ENCODE data around the gene SMG5.
"Not testable (repeated sequence)": the region's sequence is repeated elsewhere in the genome, so short reads cannot be mapped to it uniquely, and the experiment has no call there.

The SMG5 gene, protein sequence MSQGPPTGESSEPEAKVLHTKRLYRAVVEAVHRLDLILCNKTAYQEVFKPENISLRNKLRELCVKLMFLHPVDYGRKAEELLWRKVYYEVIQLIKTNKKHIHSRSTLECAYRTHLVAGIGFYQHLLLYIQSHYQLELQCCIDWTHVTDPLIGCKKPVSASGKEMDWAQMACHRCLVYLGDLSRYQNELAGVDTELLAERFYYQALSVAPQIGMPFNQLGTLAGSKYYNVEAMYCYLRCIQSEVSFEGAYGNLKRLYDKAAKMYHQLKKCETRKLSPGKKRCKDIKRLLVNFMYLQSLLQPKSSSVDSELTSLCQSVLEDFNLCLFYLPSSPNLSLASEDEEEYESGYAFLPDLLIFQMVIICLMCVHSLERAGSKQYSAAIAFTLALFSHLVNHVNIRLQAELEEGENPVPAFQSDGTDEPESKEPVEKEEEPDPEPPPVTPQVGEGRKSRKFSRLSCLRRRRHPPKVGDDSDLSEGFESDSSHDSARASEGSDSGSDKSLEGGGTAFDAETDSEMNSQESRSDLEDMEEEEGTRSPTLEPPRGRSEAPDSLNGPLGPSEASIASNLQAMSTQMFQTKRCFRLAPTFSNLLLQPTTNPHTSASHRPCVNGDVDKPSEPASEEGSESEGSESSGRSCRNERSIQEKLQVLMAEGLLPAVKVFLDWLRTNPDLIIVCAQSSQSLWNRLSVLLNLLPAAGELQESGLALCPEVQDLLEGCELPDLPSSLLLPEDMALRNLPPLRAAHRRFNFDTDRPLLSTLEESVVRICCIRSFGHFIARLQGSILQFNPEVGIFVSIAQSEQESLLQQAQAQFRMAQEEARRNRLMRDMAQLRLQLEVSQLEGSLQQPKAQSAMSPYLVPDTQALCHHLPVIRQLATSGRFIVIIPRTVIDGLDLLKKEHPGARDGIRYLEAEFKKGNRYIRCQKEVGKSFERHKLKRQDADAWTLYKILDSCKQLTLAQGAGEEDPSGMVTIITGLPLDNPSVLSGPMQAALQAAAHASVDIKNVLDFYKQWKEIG

DNA sequence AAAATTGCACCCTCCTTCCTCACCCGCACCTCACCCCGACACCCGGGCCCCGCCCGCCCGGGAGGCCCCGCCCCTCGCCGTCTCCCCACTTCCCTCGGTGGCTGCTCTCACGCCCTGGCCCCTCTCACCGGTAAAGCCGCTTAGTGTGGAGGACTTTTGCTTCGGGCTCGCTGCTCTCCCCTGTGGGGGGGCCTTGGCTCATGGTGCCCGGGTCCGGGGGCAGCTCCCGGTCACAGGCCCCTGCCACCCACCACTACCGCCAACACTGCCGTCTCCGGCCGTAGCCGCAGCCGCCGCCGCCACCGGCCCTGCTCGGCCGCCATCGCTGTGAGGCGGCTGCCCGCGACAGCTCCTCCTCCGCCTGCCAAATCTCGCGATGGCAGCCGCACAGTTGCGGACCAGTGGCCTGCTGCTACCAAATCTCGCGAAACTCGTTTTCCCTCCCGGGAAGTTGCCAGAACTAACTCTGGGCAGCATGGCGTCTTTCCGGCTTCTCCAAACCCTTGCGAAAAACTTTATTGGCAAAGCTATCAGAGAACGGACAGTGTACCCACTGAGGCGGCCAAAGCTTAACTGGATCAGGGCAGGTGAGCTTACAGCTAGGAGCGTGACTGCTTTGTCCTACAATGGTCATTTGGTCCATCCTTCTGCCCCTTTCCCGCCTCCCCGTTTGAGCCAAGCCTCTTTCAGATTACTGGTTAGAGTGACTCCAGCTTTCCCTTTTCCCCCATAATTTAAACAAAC lies at the start of gene SMG5:
Gene SMG5 (minus strand): TSS at position 347 of the 744 bp plus-strand sequence. CDS start 145 bp downstream, at position 202.
- DNase-seq: peak; percentile 99

DNA sequence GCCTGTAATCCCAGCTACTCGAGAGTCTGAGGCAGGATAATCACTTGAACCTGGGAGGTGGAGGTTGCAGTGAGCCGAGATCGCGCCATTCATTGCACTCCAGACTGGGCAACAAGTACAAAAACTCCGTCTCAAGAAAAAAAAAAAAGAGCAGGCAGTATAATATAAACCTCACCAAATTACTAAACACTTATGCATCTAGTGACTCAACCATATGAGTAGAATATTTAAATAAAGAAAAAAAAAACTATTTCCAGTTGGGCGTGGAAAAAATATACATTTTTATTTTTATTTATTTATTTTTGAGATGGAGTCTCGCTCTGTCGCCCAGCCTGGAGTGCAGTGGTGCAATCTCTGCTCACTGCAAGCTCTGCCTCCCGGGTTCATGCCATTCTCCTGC lies 40.6 kb upstream of the SMG5 start:
- DNase-seq: not testable (repeated sequence)

DNA sequence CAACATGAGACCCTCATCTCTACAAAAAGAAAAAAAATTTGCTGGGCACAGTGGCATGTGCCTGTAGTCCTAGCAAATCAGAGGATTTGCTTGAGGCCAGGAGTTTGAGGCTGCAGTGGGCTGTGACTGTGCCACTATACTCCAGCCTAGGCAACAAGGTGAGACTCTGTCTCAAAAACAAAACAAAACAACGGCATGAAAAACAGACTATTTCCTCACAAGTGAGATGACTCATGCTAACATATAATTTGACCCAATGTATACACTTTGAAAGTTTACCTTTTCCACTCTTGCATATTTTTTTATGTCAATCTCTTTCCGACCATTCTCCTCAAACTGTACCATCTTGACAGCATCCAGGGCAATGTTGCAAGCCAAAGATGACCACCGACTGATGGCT lies 37.9 kb upstream of the SMG5 start:
- DNase-seq: no peak

DNA sequence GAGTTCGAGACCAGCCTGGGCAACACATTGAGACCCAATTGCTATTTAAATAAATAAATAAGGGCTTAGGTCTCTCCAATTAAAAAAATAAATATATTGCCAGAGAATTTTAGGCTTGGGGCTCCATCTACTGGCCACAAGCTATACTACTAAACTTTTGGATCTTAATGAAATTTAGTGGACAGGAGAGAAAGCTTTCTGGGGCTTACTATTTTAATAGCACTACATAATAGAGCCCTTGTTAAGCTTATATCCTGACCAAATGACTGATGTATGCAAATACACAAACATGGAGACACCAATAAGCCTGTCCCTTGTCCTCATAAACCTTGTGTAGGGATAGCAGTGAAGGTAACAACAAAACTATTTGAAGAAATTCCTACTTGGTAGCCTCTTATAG lies 37.0 kb upstream of the SMG5 start:
- DNase-seq: peak; percentile 61

DNA sequence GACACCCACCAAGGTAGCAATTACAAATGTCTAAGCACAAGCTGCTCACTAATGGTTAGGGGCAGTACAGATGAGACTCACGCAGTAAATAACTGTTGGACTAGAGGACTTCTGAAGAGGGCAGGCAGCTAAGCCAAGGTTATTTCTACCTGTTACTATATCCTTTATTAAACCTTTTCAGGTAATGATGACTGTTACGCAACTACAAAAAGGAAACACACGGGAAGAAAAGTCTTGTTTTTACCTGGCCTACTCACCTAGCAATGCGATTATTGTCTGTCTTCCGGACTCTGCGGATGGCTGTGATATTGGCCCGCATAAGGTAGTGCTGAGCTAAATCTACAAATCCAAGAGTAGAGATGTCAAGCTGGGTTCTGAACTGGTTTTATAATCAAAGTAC lies 34.3 kb upstream of the SMG5 start:
- no peak for DNase-seq

DNA sequence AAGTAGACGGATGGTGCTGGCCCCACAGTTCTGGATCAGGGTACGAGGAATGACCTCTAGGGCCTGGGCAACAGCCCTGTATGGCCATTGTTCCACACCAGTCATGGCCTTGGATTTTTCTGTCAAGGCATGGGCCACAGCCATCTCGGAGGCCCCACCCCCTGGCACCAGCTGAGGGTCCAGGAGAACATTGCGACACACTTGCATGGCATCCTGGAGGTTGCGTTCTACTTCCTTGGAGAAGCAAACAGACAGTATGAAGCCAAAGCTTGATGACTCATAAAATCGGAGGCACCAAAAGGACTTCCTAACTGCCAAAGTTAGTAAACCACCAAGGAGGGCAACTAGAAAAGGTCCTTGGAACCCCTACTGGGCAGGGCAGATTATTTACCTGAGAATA lies 28.3 kb upstream of the SMG5 start:
- no peak for DNase-seq

DNA sequence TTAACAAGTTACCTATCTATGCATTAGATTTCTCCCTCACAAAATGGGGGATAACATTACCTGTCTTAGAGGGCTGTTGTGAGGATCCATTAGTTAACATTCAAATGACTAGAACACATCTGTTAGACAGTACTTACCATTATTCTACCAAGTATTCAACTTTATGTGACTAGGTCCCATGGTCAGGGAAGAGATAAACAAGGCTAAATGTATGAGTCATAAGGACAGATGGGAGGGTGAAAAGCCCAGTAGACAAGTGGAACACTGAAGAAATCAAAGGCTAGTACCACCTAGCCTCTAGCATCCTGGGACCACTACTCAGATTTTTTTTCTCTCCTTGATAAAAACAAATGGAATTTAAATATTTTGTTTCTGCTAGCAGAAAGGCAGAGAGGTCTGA lies 25.5 kb upstream of the SMG5 start:
- DNase-seq: no peak

DNA sequence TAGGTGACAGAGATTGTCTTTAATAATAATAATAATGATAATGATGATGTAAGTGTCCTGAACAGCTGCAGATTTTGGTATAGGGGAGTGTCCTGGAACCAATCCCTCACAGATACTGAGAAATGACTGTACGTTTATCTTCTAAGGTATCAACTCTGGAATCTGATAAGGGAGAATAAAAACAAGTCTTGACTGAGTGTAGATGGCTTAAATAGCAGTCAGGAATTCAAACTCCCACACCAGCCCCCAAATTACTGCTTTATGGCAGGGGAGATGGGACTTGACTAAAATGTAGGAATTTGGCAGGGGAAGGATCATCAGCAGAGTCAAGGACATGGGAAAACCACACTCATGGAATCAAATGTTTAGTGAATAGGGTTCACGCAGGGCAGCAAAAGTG lies 22.6 kb upstream of the SMG5 start:
- DNase-seq: no peak

DNA sequence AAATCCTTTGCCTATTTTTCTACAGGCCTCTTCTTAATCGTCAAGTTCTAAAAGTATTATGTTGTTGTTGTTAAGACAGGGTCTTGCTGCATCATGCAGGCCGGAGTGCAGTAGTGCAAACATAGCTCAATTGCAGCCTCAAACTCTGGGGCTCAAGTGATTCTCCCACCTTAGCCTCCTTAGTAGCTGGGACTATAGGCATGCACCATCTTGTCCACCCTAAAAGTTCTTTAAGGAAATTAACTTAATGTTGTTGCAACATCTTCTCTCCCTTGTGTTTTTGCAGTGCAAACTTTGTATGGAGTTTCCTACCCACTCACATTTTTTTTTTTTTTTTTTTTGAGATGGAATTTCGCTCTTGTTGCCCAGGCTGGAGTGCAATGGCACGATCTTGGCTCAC lies 20.6 kb upstream of the SMG5 start:
- no peak for DNase-seq

DNA sequence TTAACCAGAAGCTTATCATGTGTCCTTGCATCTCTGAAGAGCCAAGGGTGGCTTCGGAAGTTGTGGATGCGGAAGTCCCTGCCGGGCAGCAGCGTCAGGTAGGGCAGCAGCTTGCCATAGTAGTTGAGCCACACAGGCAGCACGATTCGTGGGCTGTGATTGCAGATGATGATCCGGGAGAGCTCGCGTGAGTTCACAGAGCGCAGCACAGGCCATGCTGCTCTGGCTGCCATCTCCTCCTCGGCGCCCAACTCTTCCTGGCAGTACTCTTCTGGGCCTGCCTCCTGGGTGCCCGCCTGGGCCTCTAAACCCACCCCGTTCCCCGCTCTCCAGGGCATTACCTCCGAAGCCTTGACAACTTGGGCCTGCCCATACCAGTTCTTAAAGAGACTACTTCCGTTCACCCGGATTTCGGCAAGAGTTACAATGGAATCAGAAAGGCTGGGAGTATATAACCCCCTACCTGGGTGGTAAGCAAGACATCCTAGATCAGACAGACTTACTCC lies 16.3 kb upstream of the SMG5 start, which contains the start of gene VHLL:
Gene VHLL (minus strand): TSS at position 456 of the 506 bp plus-strand sequence. CDS start 118 bp downstream, at position 338.
- no peak for DNase-seq

DNA sequence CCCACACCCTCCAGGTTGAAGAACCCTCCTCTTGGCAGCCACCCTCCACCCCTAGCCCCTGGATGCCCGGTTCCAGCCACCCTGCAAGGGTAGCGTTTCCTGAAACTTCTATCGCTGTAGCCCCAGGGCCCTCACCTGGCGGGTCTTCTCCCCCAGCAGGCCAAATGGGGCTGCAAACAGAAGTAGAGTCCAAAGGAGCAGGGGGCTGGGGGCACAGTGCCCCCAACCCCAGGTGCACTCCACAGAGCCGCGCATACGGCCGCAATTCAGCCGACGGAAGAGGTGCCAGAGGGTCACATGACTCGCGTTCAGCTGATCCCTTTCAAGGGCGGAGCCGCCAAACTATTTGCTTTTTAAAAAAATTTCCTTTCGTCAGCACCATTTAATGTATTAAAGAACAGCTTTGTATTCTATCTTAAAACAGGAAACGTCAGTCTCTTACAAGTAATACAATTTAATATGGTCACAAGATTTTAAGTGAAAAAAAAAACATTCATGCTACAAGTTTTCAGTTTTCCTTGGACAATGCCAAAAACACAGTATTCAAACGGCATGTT lies 12.8 kb upstream of the SMG5 start, which contains the start of gene GLMP:
Gene GLMP (minus strand): TSS at position 289 of the 557 bp plus-strand sequence. CDS start 34 bp downstream, at position 255.
- peak; percentile 83 for DNase-seq

DNA sequence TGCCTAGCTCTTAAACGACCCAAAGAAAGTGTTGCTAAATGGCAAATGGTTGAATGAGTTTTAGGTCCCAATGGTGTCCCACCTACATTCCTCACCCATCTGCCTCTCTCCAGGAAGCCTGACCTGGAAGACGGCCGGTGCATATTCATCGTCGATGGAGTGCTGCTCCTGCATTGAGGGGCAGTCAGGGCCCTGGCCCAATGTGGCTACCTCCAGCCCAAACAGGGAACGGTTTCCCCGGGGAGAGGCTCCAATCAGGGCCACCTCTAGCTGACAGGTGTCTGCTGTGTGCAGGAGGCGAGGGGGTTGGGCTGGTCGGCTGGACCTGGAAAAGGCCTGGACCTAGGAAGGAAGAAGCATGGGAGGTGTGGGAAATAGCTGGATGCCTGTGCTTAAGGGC lies 11.3 kb upstream of the SMG5 start:
- no peak for DNase-seq

DNA sequence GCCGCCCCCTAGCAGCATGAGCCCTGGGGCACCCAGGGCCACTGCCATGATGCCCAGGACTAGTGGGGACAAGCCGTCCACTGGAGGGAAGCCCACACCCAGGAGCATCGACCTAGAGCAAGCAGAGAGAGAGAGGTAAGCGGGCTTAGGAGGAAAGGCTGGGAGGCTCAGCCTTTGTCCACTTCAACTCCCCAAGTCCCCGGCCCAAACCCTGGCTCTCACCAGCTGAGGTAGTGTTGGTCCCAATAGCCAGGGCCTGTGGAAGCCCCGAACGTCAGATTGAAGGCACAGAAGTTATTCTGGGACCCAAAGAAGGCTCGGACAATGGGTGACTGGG lies 10.4 kb upstream of the SMG5 start:
- DNase-seq: no peak

DNA sequence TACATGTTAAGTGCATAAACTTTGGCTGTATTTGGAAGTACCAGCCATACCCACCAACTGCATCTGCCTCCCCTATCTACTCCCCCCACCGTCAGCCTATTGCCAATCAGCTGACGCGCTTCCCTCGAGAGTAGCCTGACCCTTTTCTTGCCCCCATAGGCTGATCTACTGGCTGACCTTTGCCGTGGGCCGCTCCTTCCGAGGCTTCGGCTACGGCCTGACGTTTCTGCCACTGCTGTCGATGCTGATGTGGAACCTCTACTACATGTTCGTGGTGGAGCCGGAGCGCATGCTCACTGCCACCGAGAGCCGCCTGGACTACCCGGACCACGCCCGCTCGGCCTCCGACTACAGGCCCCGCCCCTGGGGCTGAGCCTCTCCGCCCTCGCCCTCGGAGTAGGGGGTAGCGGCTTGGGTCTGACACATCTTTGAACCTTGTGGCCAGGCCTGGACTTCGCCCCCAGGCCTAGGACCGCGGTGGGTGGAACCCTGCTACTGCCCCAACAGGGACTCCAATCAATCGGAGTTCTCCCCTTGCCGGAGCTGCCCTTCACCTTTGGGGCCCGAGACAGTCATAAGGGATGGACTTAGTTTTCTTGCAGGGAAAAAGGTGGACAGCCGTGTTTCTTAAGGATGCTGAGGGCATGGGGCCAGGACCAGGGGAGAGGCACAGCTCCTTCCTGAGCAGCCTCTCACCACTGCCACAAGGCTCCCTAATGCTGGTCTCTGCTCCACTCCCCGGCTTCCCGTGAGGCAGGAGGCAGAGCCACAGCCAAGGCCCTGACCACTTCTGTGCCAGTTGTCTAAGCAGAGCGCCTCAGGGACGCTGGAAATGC lies 8.8 kb upstream of the SMG5 start:
- no peak for DNase-seq

DNA sequence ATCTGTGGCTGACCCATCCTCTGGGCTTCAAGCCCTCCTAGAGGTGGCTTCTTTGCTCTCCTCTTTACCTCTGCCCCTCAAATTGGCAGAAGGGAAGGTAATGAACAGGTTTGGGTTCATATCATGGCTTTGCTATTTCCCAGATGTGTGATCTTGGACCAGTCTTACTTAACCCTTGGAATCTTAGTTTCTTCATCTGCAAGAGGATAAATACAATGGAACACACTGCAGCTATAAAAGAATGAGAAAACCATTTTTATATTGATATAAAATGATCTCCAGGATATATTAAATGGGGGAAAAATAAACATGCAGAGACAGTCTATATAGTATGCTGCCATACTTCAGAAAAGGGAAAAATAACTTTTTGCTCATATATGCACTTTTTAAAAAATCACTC lies 7.2 kb upstream of the SMG5 start:
- DNase-seq: no peak

DNA sequence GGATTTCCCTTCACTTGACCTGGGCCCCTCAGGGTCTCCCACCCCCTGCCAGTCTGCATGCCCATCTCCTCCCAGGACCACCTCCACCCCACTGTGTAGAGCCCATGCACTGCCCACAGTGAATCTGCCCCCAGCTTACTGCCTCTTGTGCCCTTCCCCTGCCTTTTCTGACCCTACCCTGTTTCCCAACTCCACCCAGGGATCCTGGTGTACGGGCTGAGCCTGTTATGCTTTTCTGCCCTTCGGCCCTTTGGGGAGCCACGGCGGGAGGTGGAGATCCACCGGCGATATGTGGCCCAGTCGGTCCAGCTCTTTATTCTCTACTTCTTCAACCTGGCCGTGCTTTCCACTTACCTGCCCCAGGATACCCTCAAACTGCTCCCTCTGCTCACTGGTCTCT lies 3.4 kb upstream of the SMG5 start:
- no peak for DNase-seq

DNA sequence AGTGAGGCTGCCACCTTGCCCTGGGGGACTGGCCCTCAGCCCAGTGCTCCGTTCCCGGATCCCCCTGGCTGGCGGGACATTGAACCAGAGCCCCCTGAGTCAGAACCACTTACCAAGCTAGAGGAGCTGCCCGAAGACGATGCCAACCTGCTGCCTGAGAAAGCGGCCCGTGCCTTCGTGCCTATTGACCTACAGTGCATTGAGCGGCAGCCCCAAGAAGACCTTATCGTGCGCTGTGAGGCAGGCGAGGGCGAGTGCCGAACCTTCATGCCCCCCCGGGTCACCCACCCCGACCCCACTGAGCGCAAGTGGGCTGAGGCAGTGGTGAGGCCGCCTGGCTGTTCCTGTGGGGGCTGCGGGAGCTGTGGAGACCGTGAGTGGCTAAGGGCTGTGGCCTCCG lies 2.8 kb upstream of the SMG5 start:
- DNase-seq: no peak

DNA sequence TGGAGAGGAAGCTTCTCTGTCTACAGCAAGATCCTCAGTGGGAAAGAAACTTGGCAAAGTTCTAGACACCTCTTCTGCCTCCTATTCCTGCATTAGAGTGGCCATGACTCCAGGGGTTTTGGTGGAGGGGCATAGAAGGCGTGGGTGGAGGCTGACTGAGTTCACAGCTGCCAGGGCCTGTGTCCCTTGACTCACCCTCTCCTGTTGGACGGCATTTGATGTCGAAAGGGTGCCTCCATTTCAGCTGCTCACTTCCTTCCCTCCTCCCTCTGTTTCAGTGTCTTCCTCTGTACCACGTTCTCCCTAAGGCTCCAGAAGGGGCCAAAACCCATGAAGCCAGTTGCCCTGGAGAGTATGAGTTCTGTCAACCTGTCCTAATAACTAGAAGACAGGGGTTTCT lies 2.1 kb upstream of the SMG5 start:
- DNase-seq: no peak

DNA sequence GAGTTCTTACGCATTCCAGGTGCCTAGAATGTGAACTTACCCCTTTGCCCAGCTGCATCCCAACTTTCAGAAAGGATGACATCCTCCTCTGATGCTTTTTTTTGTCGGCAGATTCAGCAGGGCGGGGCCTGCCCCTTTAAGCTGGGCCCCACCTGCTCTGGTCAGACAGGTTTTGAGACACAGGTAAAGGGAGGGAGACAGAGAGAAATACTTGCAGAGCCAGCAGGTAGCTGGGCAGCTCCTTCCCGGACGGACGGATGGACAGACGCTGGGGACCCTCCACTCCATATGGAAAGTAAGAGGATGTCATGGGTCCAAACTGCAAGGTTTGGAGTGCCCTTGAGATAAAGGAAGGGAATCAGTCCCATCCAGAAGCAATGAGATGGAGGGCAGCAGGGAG lies 1.5 kb upstream of the SMG5 start, which contains the start of gene TMEM79:
Gene TMEM79 (plus strand): TSS at position 214 of the 400 bp plus-strand sequence. CDS start 902 bp downstream, outside the sequence.
- DNase-seq: no peak

DNA sequence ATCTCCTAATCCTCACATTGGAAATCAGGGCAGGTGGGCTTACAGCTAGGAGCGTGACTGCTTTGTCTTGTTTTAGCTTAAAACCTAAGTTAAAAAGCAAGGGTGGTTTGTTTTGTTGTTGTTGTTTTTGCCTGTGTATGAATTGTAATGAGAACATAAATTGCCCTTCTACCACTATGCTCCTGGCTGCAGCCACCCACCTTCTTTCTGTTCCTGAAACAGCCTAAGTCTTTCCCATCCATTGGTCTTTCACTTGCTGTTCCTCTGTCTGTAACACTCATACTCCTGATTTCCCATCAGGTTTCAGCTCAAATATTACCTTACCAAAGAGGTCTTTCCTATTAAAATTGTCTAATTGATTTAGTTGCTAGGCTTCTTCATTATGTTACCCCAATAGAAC lies 896 bp upstream of the SMG5 start:
- DNase-seq: no peak
